Effector memory CD8-positive, alpha-beta T cell (primary cell): ENCODE measurements around the gene IGSF8.

Source experiments
- ATAC-seq: fragments of 150-1000 bp; cut with Tn5 transposase; replicated peaks from 2 replicates; pipeline ENCODE4 v1.10.0; 2021; ENCODE audit warnings: mild to moderate bottlenecking, moderate library complexity
- DNase-seq, 3 experiments: peaks; one replicate each; pipeline ENCODE4 v3.0.0; 2021
- H3K27ac Mint-ChIP-seq, 2 donors: one replicate each; pipeline ENCODE4 v1.8.0; 2022; ENCODE audit warnings: mild to moderate bottlenecking in 2 of 2, mixed read lengths in 2 of 2, moderate library complexity in 2 of 2
- H3K27me3 Mint-ChIP-seq, 2 donors: one replicate each; pipeline ENCODE4 v1.8.0; 2022; ENCODE audit warnings: mixed read lengths in 2 of 2
- H3K36me3 Mint-ChIP-seq: one replicate; pipeline ENCODE4 v1.8.0; 2022; ENCODE audit warnings: mild to moderate bottlenecking, moderate library complexity, mixed read lengths; ENCODE audit not compliant: insufficient read depth
- H3K4me1 Mint-ChIP-seq, 2 donors: one replicate each; pipeline ENCODE4 v1.8.0; 2022; ENCODE audit warnings: low read depth in 2 of 2, mixed read lengths in 2 of 2
- H3K4me3 Mint-ChIP-seq, 2 donors: one replicate each; pipeline ENCODE4 v1.8.0; 2022; ENCODE audit warnings: mild to moderate bottlenecking in 2 of 2, mixed read lengths in 2 of 2, moderate library complexity in 2 of 2
- H3K9me3 Mint-ChIP-seq, 2 donors: one replicate each; pipeline ENCODE4 v1.8.0; 2022; ENCODE audit warnings: mixed read lengths in 2 of 2

The IGSF8 gene

GRCh38 chr1:160071289-160071688 lies 27.1 kb downstream of the IGSF8 start:
- ATAC-seq = no peak
- H3K4me1 Mint-ChIP-seq = peaks cover 10 to 11% of the 10 kb centered on the region in 2 donors
- no peak overlapping the region for H3K27ac Mint-ChIP-seq
- peaks cover 56 to 95% of the 10 kb centered on the region in 2 donors for H3K27me3 Mint-ChIP-seq
- no peak for DNase-seq
- peaks cover 4% of the 10 kb centered on the region for H3K36me3 Mint-ChIP-seq
- no peak overlapping the region for H3K4me3 Mint-ChIP-seq
- no peaks in the 10 kb centered on the region for H3K9me3 Mint-ChIP-seq

- H3K27ac Mint-ChIP-seq = peak overlapping the region in 1 of 2 donors; percentile 19
- H3K4me1 Mint-ChIP-seq = peaks cover 10 to 11% of the 10 kb centered on the region in 2 donors
- H3K27me3 Mint-ChIP-seq = peaks cover 61 to 95% of the 10 kb centered on the region in 2 donors
- peak; percentile 34 to 56 (median 38) for DNase-seq
- H3K9me3 Mint-ChIP-seq = no peaks in the 10 kb centered on the region
- peak; percentile 91 for ATAC-seq
- H3K36me3 Mint-ChIP-seq = peaks cover 4% of the 10 kb centered on the region
- H3K4me3 Mint-ChIP-seq = peak overlapping the region; percentile 84 to 86
Measured at GRCh38 chr1:160070243-160071163, 27.9 kb downstream of the IGSF8 start.

GRCh38 chr1:160069460-160070231 lies 28.8 kb downstream of the IGSF8 start, which contains the start of gene KCNJ10:
Gene KCNJ10 (minus strand): TSS chr1:160070160. CDS start chr1:160042532, 27,628 bp downstream.
- Mint-ChIP-seq H3K36me3 (peaks cover 4% of the 10 kb centered on the region), H3K4me3 (peak within 1 kb of the TSS; percentile 84 to 86), H3K4me1 (peaks cover 10 to 11% of the 10 kb centered on the region in 2 donors), H3K27ac (peak within 1 kb of the TSS in 1 of 2 donors; percentile 19), H3K27me3 (peaks cover 63 to 93% of the 10 kb centered on the region in 2 donors), H3K9me3 (no peaks in the 10 kb centered on the region)
- ATAC-seq (no peak), DNase-seq (no peak)

GRCh38 chr1:160068225-160068624 lies 30.2 kb downstream of the IGSF8 start:
- H3K27me3 Mint-ChIP-seq = peaks cover 59 to 87% of the 10 kb centered on the region in 2 donors
- H3K27ac Mint-ChIP-seq = no peak overlapping the region
- peaks cover 10 to 11% of the 10 kb centered on the region in 2 donors for H3K4me1 Mint-ChIP-seq
- peaks cover 4% of the 10 kb centered on the region for H3K36me3 Mint-ChIP-seq
- no peak for DNase-seq
- ATAC-seq = no peak
- no peaks in the 10 kb centered on the region for H3K9me3 Mint-ChIP-seq
- no peak overlapping the region for H3K4me3 Mint-ChIP-seq

GRCh38 chr1:160066829-160067745 lies 31.3 kb downstream of the IGSF8 start:
- DNase-seq = no peak
- Mint-ChIP-seq H3K9me3 (no peaks in the 10 kb centered on the region), H3K27me3 (peaks cover 51 to 87% of the 10 kb centered on the region in 2 donors), H3K36me3 (peaks cover 4% of the 10 kb centered on the region), H3K4me3 (no peak overlapping the region), H3K4me1 (peaks cover 10 to 11% of the 10 kb centered on the region in 2 donors), H3K27ac (no peak overlapping the region)
- ATAC-seq = no peak

GRCh38 chr1:160064746-160065145 lies 33.7 kb downstream of the IGSF8 start:
- H3K36me3 Mint-ChIP-seq = peaks cover 3% of the 10 kb centered on the region
- ATAC-seq (no peak), DNase-seq (no peak)
- H3K9me3 Mint-ChIP-seq = no peaks in the 10 kb centered on the region
- no peak overlapping the region for H3K4me3 Mint-ChIP-seq
- H3K4me1 Mint-ChIP-seq = peaks cover 2 to 3% of the 10 kb centered on the region in 2 donors
- no peak overlapping the region for H3K27ac Mint-ChIP-seq
- H3K27me3 Mint-ChIP-seq = peaks cover 31 to 87% of the 10 kb centered on the region in 2 donors

- DNase-seq (no peak), ATAC-seq (no peak)
- Mint-ChIP-seq H3K4me3 (no peak overlapping the region), H3K27me3 (peaks cover 31 to 87% of the 10 kb centered on the region in 2 donors), H3K4me1 (no peaks in the 10 kb centered on the region), H3K36me3 (peaks cover 3% of the 10 kb centered on the region), H3K27ac (no peak overlapping the region), H3K9me3 (no peaks in the 10 kb centered on the region)
Measured at GRCh38 chr1:160064164-160064563, 34.3 kb downstream of the IGSF8 start.

- Mint-ChIP-seq H3K9me3 (no peaks in the 10 kb centered on the region), H3K27ac (peak overlapping the region in 1 of 2 donors; percentile 31), H3K27me3 (peaks cover 31 to 86% of the 10 kb centered on the region in 2 donors), H3K4me1 (no peaks in the 10 kb centered on the region), H3K36me3 (peaks cover 6% of the 10 kb centered on the region), H3K4me3 (no peak overlapping the region)
- ATAC-seq (no peak), DNase-seq (no peak)
Measured at GRCh38 chr1:160063176-160063575, 35.2 kb downstream of the IGSF8 start.

GRCh38 chr1:160062230-160062532 lies 36.2 kb downstream of the IGSF8 start:
- Mint-ChIP-seq H3K36me3 (peaks cover 6% of the 10 kb centered on the region), H3K9me3 (no peaks in the 10 kb centered on the region), H3K4me1 (no peaks in the 10 kb centered on the region), H3K27me3 (peaks cover 33 to 86% of the 10 kb centered on the region in 2 donors), H3K27ac (no peak overlapping the region), H3K4me3 (no peak overlapping the region)
- ATAC-seq = no peak
- no peak for DNase-seq

GRCh38 chr1:160061369-160062229 lies 36.8 kb downstream of the IGSF8 start:
- H3K4me1 Mint-ChIP-seq = no peaks in the 10 kb centered on the region
- no peak for ATAC-seq

GRCh38 chr1:160058087-160058486 lies 40.3 kb downstream of the IGSF8 start:
- no peaks in the 10 kb centered on the region for H3K9me3 Mint-ChIP-seq
- no peak overlapping the region for H3K27ac Mint-ChIP-seq
- H3K4me3 Mint-ChIP-seq = no peak overlapping the region
- DNase-seq = no peak
- peaks cover 64 to 98% of the 10 kb centered on the region in 2 donors for H3K27me3 Mint-ChIP-seq
- no peaks in the 10 kb centered on the region for H3K4me1 Mint-ChIP-seq
- H3K36me3 Mint-ChIP-seq = peaks cover 6% of the 10 kb centered on the region
- no peak for ATAC-seq

More at GRCh38 chr1:160061369-160062229, 36.8 kb downstream of the IGSF8 start:
- peaks cover 6% of the 10 kb centered on the region for H3K36me3 Mint-ChIP-seq
- H3K4me3 Mint-ChIP-seq = no peak overlapping the region
- no peak overlapping the region for H3K27ac Mint-ChIP-seq
- H3K27me3 Mint-ChIP-seq = peaks cover 38 to 86% of the 10 kb centered on the region in 2 donors
- H3K9me3 Mint-ChIP-seq = no peaks in the 10 kb centered on the region
- DNase-seq = no peak

GRCh38 chr1:160056648-160057169 lies 41.7 kb downstream of the IGSF8 start:
- no peak for ATAC-seq
- Mint-ChIP-seq H3K27me3 (peaks cover 75 to 96% of the 10 kb centered on the region in 2 donors), H3K4me3 (no peak overlapping the region), H3K9me3 (no peaks in the 10 kb centered on the region), H3K36me3 (peaks cover 6% of the 10 kb centered on the region), H3K4me1 (no peaks in the 10 kb centered on the region), H3K27ac (no peak overlapping the region)
- no peak for DNase-seq
